Measurements from ENCODE around the gene CPM. TPM values are rescaled to one million over a fixed set of nuclear protein-coding genes. Genes with fewer than 3 reads are reported as not detected.
"Not testable (repeated sequence)": the region's sequence is repeated elsewhere in the genome, so short reads cannot be mapped to it uniquely, and the experiment has no call there.

The CPM gene
- total and polyA plus RNA-seq, 2 donors = 14.3 to 24.6 TPM

DNA sequence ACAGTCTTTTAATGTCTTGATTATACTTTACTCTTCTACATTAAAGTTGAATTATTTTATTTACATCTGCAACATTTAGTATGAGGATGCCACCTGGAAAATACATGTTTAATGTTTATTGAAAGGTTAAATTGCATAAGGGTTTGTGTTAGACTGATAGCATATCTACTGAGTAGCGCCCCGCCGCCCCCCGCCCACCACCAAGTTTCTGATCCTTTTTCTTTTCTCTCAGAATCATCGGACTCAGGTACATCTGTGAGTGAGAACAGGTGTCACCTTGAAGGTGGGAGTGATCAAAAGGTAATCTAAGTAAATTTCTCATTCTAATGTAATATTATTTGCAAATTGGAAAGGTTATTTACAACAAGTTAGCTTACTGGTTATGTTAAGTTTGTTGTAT is 108.8 kb downstream of the CPM start:
- Histone ChIP-seq H3K27ac (ENCODE audit: low read depth) (no peak overlapping the region), H3K4me1 (ENCODE audit: insufficient read depth) (no peaks in the 10 kb centered on the region), H3K36me3 (ENCODE audit: insufficient read depth) (peaks cover 6% of the 10 kb centered on the region), H3K4me3 (ENCODE audit: low read depth, low read length) (no peak overlapping the region)
- DNase-seq (ENCODE audit: extremely low spot score) = no peak
- 97% methylated on average over 5 of the region's 5 CpGs for WGBS

DNA sequence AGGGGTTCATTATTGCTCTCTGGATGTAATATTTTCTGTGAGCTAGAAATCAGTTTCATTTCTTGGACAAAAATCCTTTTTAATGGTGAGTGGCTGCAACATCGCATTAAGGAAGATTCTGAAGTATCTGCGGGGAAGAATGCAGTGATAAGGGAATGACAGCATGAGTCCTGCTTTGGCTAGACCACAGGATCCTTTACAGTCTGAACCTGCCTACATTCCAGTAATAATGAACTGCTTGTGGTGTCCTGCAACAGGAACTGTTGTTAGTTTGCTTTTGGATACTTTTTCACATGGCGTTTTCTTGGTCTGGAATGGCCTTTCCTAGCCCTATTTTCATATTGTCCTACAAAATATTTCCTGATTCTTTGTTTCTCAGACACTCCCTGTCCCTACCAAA is 109.3 kb downstream of the CPM start:
- Histone ChIP-seq H3K4me1 (ENCODE audit: insufficient read depth) (no peaks in the 10 kb centered on the region), H3K4me3 (ENCODE audit: low read depth, low read length) (no peak overlapping the region), H3K27ac (ENCODE audit: low read depth) (no peak overlapping the region), H3K36me3 (ENCODE audit: insufficient read depth) (peaks cover 6% of the 10 kb centered on the region)
- 66% methylated on average over 3 of the region's 3 CpGs for WGBS
- DNase-seq (ENCODE audit: extremely low spot score) = no peak

DNA sequence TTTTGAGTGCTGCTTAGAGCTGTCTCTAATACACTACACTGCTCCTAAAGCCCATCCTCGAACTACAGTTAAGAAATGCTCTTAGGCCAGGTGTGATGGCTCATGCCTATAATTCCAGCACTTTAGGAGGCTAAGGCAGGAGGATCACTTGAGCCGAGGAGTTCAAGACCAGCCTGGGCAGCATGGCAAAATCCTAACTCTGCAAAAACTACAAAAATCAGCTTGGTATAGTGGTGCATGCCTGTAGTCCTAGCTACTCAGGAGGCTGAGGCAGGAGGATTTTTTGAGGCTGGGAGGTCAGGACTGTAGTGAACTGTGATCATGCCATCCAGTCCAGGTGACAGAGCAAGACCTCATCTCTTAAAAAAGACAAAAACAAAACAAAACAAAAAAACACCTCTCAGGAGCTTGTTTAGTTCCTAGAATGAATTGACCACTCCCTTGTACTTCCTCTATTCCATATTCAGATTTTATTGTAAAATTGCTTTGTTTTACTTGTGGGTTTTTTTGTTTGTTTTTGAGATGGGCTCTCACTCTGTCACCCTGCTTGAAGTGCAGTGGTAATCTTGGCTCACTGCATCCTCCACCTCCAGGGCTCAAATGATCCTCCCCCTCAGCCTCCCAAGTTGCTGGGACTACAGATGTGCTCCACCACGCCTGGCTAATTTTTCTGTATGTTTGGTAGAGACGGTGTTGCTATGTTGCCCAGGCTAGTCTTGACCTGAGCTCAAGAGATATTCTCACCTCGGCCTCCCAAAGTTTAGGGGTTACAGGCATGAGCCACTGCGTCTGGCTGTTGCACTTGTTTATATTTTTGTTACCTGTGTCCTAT is 111.4 kb downstream of the CPM start:
- no peaks in the 10 kb centered on the region for H3K4me1 ChIP-seq (ENCODE audit: insufficient read depth)
- DNase-seq (ENCODE audit: extremely low spot score) = no peak
- H3K36me3 ChIP-seq (ENCODE audit: insufficient read depth) = peaks cover 8% of the 10 kb centered on the region
- 92% methylated on average over 6 of the region's 6 CpGs for WGBS
- H3K4me3 ChIP-seq (ENCODE audit: low read depth, low read length) = no peak overlapping the region
- no peak overlapping the region for H3K27ac ChIP-seq (ENCODE audit: low read depth)

DNA sequence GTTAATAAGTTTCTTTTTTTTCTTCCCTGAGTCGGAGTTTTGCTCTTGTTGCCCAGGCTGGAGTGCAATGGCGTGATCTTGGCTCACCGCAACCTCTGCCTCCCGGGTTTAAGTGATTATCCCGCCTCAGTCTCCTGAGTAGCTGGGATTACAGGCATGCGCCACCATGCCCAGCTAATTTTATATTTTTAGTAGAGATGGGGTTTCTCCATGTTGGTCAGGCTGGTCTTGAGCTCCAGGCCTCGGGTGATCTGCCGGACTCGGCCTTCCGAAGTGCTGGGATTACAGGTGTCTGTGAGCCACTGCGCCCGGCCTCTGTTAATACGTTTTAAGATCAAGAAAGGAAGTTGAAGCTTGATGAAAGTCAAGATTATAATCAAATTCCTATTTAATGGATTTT is 113.5 kb downstream of the CPM start:
- not testable (repeated sequence) for H3K4me1 ChIP-seq (ENCODE audit: insufficient read depth); DNase-seq (ENCODE audit: extremely low spot score); H3K36me3 ChIP-seq (ENCODE audit: insufficient read depth); H3K4me3 ChIP-seq (ENCODE audit: low read depth, low read length); H3K27ac ChIP-seq (ENCODE audit: low read depth)
- 94% methylated on average over 13 of the region's 13 CpGs for WGBS

DNA sequence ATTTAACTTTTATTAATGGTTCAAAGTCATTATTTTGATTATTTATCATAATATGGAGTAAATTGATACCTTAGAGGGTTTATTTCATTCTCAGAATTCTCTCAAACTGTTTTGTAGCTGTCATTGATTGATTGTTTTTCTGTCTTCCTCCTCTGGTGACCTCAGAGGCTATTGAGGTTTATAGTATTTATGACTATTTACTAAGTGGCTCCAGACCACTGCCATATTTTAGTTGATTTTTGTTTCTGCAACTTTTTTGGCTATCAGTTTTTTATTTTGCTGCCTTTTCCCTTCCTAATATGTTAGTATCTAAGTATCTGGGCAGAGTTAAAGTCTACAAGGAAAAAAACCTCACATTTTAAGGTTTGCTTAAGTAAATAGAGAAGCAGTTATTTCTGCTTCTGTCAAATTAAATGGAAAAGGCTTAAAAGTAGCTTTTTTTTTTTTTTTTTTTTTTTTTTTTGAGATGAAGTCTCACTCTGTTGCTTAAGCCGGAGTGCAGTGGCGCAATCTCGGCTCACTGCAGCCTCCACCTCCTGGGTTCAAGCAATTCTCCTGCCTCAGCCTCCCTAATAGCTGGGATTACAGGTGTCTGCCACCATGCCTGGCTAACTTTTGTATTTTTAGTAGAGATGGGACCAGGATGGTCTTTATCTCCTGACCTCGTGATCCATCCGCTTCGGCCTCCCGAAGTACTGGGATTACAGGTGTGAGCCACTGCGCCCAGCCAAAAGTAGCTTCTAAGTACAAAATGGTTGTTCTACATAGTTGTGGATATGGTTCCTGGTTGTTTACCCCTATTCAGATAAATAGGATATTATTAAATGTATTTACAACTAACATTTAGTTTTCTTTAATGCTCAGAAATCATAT is 116.8 kb downstream of the CPM start:
- Histone ChIP-seq H3K36me3 (ENCODE audit: insufficient read depth) (peaks cover 5% of the 10 kb centered on the region), H3K27ac (ENCODE audit: low read depth) (no peak overlapping the region), H3K4me1 (ENCODE audit: insufficient read depth) (peaks cover 2% of the 10 kb centered on the region), H3K4me3 (ENCODE audit: low read depth, low read length) (no peak overlapping the region)
- DNase-seq (ENCODE audit: extremely low spot score) = no peak
- 97% methylated on average over 8 of the region's 8 CpGs for WGBS

DNA sequence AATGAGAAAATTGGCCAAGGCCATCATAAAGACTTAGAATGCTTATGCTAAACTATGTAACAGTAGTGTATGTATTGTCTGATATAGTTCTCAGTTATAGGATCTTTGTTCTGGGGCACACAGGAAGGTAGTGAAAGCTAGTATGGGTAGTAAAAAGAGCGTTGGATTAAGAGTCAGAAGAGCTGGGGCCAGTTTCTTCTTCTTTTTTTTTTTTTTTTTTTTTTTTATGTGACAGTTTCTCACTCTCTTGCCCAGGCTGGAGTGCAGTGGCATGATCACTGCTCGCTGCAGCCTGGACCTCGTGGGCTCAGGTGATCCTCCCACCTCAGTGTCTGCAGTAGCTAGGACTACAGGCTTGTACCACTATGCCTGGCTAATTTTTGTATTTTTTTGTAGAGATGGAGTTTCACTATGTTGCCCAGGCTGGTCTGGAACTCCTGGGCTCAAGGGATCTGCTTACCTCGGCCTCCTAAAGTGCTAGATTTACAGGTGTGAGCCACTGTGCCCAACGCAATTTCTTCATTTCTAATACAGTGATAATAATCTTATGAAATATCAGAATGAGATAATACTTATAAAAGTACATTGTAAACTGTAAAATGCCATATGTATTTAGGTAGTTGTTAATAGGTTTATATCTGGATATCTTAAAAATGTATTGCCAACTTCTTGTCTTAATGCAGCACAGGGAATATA is 117.6 kb downstream of the CPM start:
- 69% methylated on average over 5 of the region's 5 CpGs for WGBS
- Histone ChIP-seq H3K36me3 (ENCODE audit: insufficient read depth) (peaks cover 5% of the 10 kb centered on the region), H3K4me1 (ENCODE audit: insufficient read depth) (peaks cover 2% of the 10 kb centered on the region), H3K27ac (ENCODE audit: low read depth) (no peak overlapping the region), H3K4me3 (ENCODE audit: low read depth, low read length) (no peak overlapping the region)
- no peak for DNase-seq (ENCODE audit: extremely low spot score)

DNA sequence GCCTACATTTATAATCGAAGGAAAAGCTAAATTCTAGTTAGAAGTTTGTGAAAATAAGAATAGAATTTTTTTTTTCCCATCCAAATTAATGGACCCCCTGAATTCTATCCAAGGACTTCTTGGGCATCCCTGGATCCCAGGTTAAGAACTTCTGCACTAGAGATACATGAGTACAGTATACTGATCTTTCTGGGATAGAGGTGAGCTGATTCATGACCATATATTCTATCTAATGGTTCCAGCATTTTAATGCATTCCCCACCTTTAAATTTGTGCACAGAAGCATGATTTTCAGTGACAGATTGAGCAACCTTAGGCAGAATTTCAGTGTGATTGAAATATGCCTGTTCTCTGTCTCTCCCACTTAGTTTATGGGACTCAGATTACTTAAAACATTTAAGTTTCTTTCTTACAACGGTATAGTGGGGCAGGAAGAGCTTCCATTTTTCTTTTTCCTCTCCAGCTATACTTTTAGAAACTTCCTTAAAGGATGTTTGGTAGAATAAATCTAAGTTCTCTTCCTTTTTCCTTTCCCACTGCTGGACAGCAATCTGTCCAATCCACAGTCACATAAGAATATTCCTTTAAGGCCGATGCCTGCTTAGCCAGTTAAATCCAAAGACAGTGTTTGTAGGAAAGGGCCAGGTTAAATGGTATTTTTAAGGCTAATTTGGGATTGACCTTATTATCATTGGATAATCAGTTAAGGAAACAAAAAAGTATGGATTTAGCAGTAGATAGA is 118.3 kb downstream of the CPM start:
- no peak for DNase-seq (ENCODE audit: extremely low spot score)
- no peak overlapping the region for H3K4me3 ChIP-seq (ENCODE audit: low read depth, low read length)
- WGBS = 66% methylated on average over 3 of the region's 3 CpGs
- no peak overlapping the region for H3K27ac ChIP-seq (ENCODE audit: low read depth)
- peaks cover 2% of the 10 kb centered on the region for H3K4me1 ChIP-seq (ENCODE audit: insufficient read depth)
- peaks cover 3% of the 10 kb centered on the region for H3K36me3 ChIP-seq (ENCODE audit: insufficient read depth)

DNA sequence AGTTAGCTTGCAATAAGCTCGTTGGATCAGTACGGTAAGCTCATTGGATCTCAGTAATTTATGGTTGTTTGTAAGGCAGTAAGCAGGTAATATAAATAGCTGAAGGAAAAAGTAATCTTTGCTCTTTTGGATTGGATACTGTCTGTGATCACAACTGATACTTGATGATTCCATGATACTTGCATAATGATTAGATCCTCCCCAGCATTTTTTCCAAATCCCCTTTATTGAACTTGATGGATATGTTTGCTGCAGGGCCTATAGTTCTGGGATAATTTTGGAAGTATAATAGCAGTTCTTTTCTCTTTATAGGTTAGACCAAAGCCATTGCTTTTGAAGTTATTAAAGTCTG is 119.8 kb downstream of the CPM start:
- Histone ChIP-seq H3K36me3 (ENCODE audit: insufficient read depth) (peaks cover 3% of the 10 kb centered on the region), H3K4me1 (ENCODE audit: insufficient read depth) (peaks cover 2% of the 10 kb centered on the region), H3K27ac (ENCODE audit: low read depth) (no peak overlapping the region), H3K4me3 (ENCODE audit: low read depth, low read length) (no peak overlapping the region)
- 29% methylated on average over 2 of the region's 2 CpGs for WGBS
- DNase-seq (ENCODE audit: extremely low spot score) = no peak

DNA sequence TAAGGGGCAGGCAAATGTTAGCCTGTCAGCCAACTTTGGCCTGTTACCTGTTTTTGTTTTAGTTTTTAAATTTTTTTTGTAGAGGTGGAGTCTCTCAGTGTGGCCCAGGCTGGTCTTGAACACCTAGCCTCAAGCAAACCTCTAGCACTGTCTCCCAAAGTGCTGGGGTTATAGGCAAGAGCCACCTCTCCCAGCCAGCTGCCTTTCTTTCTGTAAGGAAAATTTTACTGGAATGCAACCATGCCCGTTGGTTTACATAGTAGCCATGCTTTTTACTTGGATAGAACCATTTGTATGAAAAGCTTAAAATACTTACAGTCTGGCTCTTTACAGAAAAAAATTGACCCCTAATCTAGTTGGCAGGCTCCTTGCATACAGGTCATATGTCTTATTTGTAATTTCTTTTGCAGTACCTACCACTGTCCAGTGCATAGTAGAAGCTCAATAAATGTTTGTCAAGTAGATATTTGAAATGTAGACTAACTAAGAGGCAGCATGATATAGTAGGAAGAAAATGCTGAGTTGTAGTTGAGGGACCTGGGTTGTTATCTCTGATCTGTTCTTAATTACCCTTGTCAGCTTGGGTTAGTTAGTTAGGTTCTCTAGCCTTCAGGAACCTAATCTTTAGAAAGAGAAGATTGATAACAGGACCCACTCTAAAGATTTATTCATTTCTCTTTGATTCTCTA is 120.3 kb downstream of the CPM start:
- Histone ChIP-seq H3K4me3 (ENCODE audit: low read depth, low read length) (no peak overlapping the region), H3K36me3 (ENCODE audit: insufficient read depth) (peaks cover 3% of the 10 kb centered on the region), H3K4me1 (ENCODE audit: insufficient read depth) (peaks cover 3% of the 10 kb centered on the region), H3K27ac (ENCODE audit: low read depth) (no peak overlapping the region)
- no peak for DNase-seq (ENCODE audit: extremely low spot score)
- 51% methylated on average over 1 of the region's 1 CpG for WGBS

DNA sequence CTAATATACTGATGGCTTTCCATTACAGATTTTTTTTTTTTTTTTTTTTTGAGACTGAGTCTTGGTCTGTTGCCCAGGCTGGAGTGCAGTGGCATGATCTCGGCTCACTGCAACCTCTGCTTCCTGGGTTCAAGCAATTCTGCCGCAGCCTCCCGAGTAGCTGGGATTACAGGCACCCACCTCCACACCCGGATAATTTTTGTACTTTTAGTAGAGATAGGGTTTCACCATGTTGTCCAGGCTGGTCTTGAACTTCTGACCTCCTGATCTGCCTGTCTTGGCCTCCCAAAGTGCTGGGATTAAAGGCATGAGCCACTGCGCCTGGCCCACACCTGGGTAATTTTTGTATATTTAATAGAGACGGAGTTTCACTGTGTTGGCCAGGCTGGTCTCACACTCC is 121.4 kb downstream of the CPM start:
- DNase-seq (ENCODE audit: extremely low spot score); H3K4me1 ChIP-seq (ENCODE audit: insufficient read depth); H3K4me3 ChIP-seq (ENCODE audit: low read depth, low read length); H3K27ac ChIP-seq (ENCODE audit: low read depth); H3K36me3 ChIP-seq (ENCODE audit: insufficient read depth): not testable (repeated sequence)
- 83% methylated on average over 6 of the region's 6 CpGs for WGBS

DNA sequence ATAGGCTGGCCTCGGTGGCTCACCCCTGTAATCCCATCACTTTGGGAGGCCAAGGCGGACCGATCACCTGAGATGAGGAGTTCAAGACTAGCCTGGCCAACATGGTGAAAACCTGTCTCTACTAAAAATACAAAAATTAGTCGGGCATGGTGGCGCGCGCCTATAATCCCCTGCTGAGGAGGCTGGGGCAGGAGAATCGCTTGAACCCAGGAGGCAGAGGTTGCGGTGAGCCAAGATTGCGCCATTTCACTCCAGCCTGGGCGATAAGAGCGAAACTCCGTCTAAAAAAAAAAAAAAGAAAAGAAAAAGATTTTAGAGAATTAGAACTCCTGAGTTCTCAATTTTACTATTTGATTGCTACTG is 123.0 kb downstream of the CPM start:
- not testable (repeated sequence) for DNase-seq (ENCODE audit: extremely low spot score); H3K36me3 ChIP-seq (ENCODE audit: insufficient read depth); H3K4me1 ChIP-seq (ENCODE audit: insufficient read depth); H3K4me3 ChIP-seq (ENCODE audit: low read depth, low read length); H3K27ac ChIP-seq (ENCODE audit: low read depth)
- WGBS = 97% methylated on average over 13 of the region's 13 CpGs

DNA sequence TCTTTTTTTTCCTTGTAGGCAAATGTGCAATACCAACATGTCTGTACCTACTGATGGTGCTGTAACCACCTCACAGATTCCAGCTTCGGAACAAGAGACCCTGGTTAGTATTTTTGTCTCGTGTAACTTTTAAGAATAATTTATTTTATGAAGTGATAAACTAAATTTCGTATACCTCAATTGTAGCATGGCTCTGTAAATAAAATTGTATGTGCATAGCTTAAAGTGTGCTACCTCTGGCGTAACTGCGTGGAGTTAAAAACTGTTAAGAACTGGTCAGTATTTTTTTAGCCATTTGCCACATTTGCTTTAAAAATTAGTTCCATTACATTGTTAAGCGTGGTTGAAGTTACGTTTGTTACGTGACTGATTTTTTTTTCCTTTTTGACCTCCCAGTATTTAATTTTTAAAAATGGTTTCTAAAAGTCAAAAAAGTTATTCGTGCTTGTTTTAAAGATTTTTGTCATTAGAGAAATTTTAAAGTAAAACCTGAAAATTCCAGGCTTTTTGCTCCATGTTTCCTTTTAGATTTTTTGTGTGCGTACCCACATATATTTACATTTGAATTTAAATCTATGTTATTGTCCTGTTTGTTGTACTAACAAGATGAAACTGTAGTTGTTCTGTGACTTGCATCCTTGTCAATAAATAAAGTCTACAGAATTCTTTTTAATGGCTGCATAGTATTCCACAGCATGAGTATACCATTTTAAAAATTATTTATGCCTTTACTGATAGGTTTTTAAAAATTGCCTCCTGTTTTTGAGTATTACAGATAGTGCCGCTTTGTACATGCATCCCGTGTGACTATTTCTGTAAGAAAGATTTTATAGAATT is 123.6 kb downstream of the CPM start:
- H3K27ac ChIP-seq (ENCODE audit: low read depth) = peak overlapping the region; percentile 99
- H3K4me1 ChIP-seq (ENCODE audit: insufficient read depth) = peaks cover 3% of the 10 kb centered on the region
- H3K4me3 ChIP-seq (ENCODE audit: low read depth, low read length) = peak overlapping the region; percentile 97
- no peaks in the 10 kb centered on the region for H3K36me3 ChIP-seq (ENCODE audit: insufficient read depth)
- no peak for DNase-seq (ENCODE audit: extremely low spot score)
- WGBS = 77% methylated on average over 12 of the region's 12 CpGs

Data from urinary bladder (tissue), 4 donors.